Subcutaneous adipose tissue (tissue), 4 donors: ENCODE results near the gene PRIMPOL. TPM values are rescaled to one million over a fixed set of nuclear protein-coding genes. Genes with fewer than 3 reads are reported as not detected.

ENCODE experiments used
- total RNA-seq, 4 donors: library from RNA; depleted of rRNA; stranded (reverse); fragments of >200 nt; gene quantifications; one replicate each; pipeline ENCODE4 v1.1.0, GENCODE V29; 2016
- TF ChIP-seq, protein P1 (sequence below): fragments of 450-650 bp; IDR thresholded peaks from one replicate; pipeline ENCODE4 v1.5.1; 2016; ENCODE audit warnings: low read depth, mild to moderate bottlenecking, control low read depth, antibody characterized with exemption, moderate library complexity

PRIMPOL gene
- total RNA-seq, 4 donors from 2014 or later: 14.8 to 27.3 (median 19.3) TPM

DNA sequence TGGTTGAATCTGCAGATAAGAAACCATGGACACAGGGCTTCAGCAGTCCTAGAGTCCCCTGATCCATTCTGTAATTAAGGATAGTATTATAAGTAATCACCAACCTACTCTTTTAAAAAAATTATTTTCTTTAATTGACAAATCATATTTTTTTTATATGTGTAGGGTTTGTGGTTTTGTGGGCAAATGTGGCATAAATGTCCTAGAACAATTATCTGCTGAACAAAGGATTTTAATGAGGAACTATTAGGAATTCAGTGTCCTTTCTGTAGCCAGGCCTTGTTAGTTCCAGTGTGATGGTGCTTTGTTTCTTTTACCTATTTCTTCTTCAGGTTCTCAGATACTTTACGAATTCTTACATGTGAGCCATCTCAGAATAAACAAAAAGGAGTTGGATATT, 32.4 kb downstream of the PRIMPOL start:
- TF ChIP-seq, protein P1, sequence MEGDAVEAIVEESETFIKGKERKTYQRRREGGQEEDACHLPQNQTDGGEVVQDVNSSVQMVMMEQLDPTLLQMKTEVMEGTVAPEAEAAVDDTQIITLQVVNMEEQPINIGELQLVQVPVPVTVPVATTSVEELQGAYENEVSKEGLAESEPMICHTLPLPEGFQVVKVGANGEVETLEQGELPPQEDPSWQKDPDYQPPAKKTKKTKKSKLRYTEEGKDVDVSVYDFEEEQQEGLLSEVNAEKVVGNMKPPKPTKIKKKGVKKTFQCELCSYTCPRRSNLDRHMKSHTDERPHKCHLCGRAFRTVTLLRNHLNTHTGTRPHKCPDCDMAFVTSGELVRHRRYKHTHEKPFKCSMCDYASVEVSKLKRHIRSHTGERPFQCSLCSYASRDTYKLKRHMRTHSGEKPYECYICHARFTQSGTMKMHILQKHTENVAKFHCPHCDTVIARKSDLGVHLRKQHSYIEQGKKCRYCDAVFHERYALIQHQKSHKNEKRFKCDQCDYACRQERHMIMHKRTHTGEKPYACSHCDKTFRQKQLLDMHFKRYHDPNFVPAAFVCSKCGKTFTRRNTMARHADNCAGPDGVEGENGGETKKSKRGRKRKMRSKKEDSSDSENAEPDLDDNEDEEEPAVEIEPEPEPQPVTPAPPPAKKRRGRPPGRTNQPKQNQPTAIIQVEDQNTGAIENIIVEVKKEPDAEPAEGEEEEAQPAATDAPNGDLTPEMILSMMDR: no peak

DNA sequence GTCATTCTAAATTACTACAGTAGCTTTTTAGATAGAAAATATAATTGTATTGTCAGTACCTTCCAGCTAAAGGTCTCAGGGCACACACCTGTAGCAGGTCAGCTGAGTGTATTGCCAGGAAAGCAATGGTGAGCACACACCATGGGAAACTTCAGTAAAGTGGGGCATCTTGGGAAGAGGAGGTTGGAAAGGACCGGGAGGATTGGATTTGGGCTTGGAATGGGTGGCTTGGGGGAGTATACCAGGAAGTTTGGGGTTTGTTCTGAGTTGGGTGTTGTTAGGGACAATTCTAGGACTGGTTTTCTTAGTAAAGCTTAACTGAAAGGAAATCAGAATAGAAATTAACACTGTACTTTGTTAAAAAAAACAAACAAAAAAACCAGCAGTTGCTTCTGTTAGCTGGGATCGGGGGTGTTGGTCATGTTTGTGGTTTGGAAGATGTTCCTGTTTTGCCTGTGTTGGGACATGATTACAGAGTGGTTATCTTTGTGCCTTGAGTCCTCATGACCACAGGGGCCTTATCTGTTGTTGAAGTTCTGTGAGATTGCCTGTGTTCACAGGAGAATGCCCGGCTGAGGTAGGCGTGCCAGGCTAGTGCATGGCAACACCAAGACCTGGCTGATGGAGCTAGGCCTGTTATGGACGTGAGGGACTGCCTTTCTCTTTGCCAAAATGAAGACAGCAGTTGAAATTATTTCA, 35.1 kb downstream of the PRIMPOL start:
- TF ChIP-seq, protein P1: no peak

DNA sequence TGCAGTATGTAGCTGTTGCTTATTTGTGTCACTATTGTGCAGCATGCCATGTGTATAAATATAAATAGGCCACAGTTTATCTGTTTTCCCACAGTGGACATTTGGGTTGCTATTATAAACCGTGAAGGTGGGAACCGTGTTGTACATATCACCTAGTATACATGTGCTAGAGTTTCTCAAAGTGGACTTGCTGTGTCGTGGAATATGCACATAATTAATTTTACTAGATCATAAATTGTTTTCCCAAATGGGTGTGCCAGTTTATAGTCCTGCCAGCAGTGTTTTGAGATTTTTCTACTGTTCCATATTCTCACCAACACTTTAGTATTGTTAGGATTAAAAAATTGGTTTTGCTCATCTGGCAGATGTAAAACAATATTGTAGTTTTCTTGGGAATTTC, 38.5 kb downstream of the PRIMPOL start:
- TF ChIP-seq, protein P1: no peak

DNA sequence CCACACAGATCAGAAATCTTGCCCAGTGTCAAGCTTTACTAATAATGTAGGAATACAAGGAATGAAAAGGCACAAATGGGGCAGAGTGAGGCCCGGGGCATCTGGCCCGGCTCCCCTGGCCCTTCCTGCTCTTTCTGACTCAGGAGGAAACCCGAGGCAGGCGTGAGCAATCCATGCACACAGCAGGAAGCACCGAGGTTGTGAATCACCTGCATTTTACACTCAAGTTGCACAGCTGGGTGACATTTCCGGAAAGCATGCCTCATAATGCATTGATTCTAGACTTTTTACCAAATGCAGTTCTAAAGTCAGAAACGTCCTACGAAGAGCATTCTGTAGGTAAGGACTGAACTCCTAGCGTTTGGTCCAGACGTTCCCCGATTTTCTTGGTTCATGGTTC, 38.9 kb downstream of the PRIMPOL start:
- TF ChIP-seq, protein P1: no peak

DNA sequence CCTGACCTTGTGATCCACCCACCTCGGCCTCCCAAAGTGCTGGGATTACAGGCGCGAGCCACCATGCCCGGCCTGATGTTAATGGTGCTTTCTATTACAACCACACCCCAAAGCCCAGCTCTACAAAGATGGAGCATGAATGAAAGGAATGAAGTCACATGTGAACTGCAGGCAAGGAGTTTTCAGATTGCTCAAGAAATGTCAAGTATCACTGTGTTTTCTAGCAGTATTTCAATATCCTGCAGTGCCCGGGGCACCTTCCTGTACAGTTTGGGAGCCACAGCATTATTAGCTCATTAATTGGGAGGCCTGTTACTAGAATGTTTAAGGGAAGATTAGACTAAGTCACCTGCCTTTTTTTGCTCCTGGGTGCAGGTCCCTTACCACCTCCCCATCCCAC, 40.1 kb downstream of the PRIMPOL start:
- TF ChIP-seq, protein P1: no peak

DNA sequence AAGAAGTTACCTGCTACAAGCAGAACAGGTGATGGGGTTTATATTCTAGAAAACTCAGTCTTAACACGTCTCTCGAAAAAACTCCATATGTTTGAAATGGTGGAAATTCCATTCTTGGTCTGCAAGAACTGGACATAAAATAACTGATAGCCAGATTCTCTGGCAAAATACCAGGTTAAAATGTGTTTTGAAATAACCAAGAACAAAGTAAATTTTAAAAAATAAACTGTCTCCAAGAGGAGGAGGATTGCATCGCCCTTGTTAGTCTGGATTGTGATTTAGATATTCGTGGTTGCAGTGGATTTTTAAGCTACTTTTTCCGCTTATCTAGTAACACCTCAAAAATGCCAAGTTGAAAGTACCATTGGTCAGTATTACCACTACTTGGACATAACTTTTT, 43.5 kb downstream of the PRIMPOL start:
- TF ChIP-seq, protein P1: no peak

DNA sequence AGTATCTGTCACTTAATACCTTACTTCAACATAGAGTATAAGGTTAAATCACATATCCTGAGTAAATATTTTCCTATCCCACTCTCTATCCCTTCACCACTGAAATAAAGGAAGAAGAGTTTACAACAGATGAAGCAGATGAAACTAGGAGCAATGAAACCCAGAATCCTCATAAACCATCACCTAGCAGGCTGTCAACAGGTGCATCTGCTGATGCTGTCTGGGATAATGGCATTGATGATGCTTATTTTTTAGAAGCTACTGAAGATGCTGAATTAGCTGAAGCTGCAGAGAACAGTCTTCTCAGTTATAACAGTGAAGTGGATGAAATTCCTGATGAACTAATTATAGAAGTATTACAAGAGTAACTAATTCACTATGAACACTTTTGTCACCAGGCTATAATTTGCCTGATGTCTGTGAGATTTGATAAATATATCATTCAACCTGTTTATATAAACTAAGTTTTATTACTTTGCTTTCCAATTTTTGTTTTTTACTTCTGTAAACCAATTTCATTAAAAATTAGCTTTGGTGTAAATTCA, 44.9 kb downstream of the PRIMPOL start:
- TF ChIP-seq, protein P1: no peak
